A673 (cell line): Measurements from ENCODE around the gene PDLIM5. TPM values are rescaled to one million over a fixed set of nuclear protein-coding genes. Genes with fewer than 3 reads are reported as not detected.

Experiments used
- BruUV-seq: library from RNA; stranded (reverse); fragments of 400-500 nt; replicated peaks from 2 replicates; lab custom pipeline; 2021; lab: Mats Ljungman, UMichigan
- CTCF ChIA-PET: fragments of 300-600 bp; sonication (Branson Sonifier 250); formaldehyde crosslinking; loops from one replicate; lab custom pipeline; 2022; ENCODE audit warnings: antibody characterized with exemption; lab: Charles Lee
- POLR2A ChIA-PET: fragments of 300-600 bp; sonication (Branson Sonifier 250); formaldehyde crosslinking; loops from one replicate; lab custom pipeline; 2022; ENCODE audit warnings: antibody characterized with exemption; ENCODE audit not compliant: low non-redundant PET; lab: Charles Lee
- DNase-seq: peaks from one replicate; pipeline ENCODE4 v3.0.0-alpha.2; 2015; ENCODE audit warnings: low spot score
- H3K27ac ChIP-seq: fragments of 200-600 bp; sonication (generic); 2 replicates; pipeline ENCODE4 v1.5.1; 2016; ENCODE audit warnings: mixed run types, low read depth, mild to moderate bottlenecking, mixed read lengths, antibody characterized with exemption, low read length; ENCODE audit not compliant: poor library complexity, severe bottlenecking
- H3K27me3 ChIP-seq: fragments of 200-600 bp; sonication (generic); replicated peaks from 2 replicates; pipeline ENCODE4 v1.6.1; 2017; ENCODE audit warnings: mixed run types, low read depth, mild to moderate bottlenecking, mixed read lengths, antibody characterized with exemption, low read length; ENCODE audit not compliant: insufficient read depth, poor library complexity
- H3K36me3 ChIP-seq: fragments of 200-600 bp; sonication (generic); 2 replicates; pipeline ENCODE4 v1.6.1; 2016; ENCODE audit warnings: mixed run types, mild to moderate bottlenecking, mixed read lengths, antibody characterized with exemption, low read length; ENCODE audit not compliant: insufficient read depth, poor library complexity, severe bottlenecking
- H3K4me1 ChIP-seq: fragments of 200-600 bp; sonication (generic); 2 replicates; pipeline ENCODE4 v1.6.1; 2017; ENCODE audit warnings: mixed run types, mild to moderate bottlenecking, mixed read lengths, antibody characterized with exemption, low read length; ENCODE audit not compliant: insufficient read depth, poor library complexity, severe bottlenecking
- H3K4me3 ChIP-seq: fragments of 200-600 bp; sonication (generic); 2 replicates; pipeline ENCODE4 v1.5.1; 2016; ENCODE audit warnings: low read depth, mixed run types, mild to moderate bottlenecking, mixed read lengths, low read length; ENCODE audit not compliant: poor library complexity, severe bottlenecking
- H3K9me3 ChIP-seq: fragments of 200-600 bp; sonication (generic); 2 replicates; pipeline ENCODE4 v1.6.1; 2016; ENCODE audit warnings: mixed run types, low read depth, mild to moderate bottlenecking, mixed read lengths, antibody characterized with exemption, low read length; ENCODE audit not compliant: poor library complexity, severe bottlenecking
- EZH2 ChIP-seq: fragments of 200-600 bp; sonication (generic); IDR thresholded peaks from 2 replicates; pipeline ENCODE4 v1.6.1; 2017; ENCODE audit warnings: borderline replicate concordance, low read depth, mild to moderate bottlenecking, mixed read lengths, antibody characterized with exemption, low read length; ENCODE audit not compliant: poor library complexity, severe bottlenecking
- intact Hi-C: fragments of 100-400 bp; cut with micrococcal nuclease; formaldehyde crosslinking; loops from one replicate; pipeline ENCODE4 v1.10.0; 2022; ENCODE audit not compliant: unreplicated experiment
- total RNA-seq: library from RNA; stranded (reverse); gene quantifications from 2 replicates; pipeline ENCODE4 v1.2.3, GENCODE V29; 2021
- TF ChIP-seq, protein P1 (sequence below): fragments of 300-800, 200-600 bp; sonication (generic); conservative IDR thresholded peaks from 2 replicates; pipeline ENCODE4 v1.5.1; 2017; ENCODE audit warnings: low read depth, mild to moderate bottlenecking, antibody characterized with exemption, low read length, moderate library complexity, mixed read lengths

The PDLIM5 gene
- total RNA-seq, 1 experiment from 2014 or later: 174 TPM

DNA sequence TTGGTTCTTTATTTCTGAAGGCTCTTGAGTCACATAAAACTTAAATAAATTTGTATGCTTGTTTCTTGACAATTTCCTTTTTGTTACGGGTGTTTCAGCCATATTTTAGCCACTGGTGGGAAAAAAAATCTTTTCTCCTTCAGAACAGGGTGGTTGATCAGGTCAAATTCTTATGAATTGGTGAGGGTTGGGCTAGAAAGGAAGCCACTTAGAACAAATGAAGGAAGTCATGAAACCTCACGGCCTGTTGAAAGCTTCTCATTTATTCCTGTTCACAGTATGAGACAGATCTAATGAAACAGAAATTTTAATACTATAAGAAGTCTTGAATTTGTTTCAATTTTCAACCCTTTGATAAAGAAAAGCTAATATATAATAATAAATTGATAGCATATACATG, 12.1 kb upstream of the PDLIM5 start:
- H3K36me3 ChIP-seq: no peaks in the 10 kb centered on the region
- intact Hi-C loops: no loop called here
- BruUV-seq: no TSS peak
- ChIA-PET POLR2A (interaction anchor here (0.6 kb wide), 1 partner anchor 11 kb away, joined by 5 read pairs; no protein-coding TSS in a partner anchor), CTCF (no interaction called here)
- TF ChIP-seq, protein P1, sequence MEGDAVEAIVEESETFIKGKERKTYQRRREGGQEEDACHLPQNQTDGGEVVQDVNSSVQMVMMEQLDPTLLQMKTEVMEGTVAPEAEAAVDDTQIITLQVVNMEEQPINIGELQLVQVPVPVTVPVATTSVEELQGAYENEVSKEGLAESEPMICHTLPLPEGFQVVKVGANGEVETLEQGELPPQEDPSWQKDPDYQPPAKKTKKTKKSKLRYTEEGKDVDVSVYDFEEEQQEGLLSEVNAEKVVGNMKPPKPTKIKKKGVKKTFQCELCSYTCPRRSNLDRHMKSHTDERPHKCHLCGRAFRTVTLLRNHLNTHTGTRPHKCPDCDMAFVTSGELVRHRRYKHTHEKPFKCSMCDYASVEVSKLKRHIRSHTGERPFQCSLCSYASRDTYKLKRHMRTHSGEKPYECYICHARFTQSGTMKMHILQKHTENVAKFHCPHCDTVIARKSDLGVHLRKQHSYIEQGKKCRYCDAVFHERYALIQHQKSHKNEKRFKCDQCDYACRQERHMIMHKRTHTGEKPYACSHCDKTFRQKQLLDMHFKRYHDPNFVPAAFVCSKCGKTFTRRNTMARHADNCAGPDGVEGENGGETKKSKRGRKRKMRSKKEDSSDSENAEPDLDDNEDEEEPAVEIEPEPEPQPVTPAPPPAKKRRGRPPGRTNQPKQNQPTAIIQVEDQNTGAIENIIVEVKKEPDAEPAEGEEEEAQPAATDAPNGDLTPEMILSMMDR: no peak
- TF ChIP-seq EZH2: no peak
- no peak for DNase-seq
- H3K27ac ChIP-seq: no peak overlapping the region
- H3K4me3 ChIP-seq: no peak overlapping the region
- H3K9me3 ChIP-seq: no peaks in the 10 kb centered on the region
- no peaks in the 10 kb centered on the region for H3K4me1 ChIP-seq
- no peaks in the 10 kb centered on the region for H3K27me3 ChIP-seq

DNA sequence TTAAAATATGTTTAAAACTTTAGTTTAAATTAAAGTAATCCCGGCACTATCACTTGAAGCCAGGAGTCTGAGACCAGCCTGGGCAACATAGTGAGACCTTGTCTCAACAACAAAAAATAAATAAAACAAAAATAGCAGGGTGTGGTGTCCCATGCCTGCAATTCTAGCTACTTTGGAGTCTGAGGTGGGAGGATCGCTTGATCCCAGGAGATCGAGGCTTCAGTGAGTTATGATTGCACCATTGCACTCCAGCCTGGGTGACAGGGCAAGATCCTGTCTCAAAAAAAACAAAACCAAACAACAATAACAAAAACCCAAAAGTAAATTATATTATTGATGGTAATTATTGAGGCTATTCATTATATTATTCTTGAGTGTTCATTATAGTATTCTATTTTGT, 9.9 kb upstream of the PDLIM5 start:
- Histone ChIP-seq H3K27me3 (no peaks in the 10 kb centered on the region), H3K4me3 (no peak overlapping the region), H3K9me3 (no peaks in the 10 kb centered on the region), H3K36me3 (no peaks in the 10 kb centered on the region), H3K4me1 (no peaks in the 10 kb centered on the region), H3K27ac (no peak overlapping the region)
- ChIA-PET CTCF (interaction anchor here (0.7 kb wide), 1 partner anchor 142 kb away, joined by 4 read pairs; no protein-coding TSS in a partner anchor), POLR2A (no interaction called here)
- TF ChIP-seq EZH2: no peak
- TF ChIP-seq, protein P1: no peak
- intact Hi-C loops: no loop called here
- no peak for DNase-seq
- BruUV-seq: no TSS peak

DNA sequence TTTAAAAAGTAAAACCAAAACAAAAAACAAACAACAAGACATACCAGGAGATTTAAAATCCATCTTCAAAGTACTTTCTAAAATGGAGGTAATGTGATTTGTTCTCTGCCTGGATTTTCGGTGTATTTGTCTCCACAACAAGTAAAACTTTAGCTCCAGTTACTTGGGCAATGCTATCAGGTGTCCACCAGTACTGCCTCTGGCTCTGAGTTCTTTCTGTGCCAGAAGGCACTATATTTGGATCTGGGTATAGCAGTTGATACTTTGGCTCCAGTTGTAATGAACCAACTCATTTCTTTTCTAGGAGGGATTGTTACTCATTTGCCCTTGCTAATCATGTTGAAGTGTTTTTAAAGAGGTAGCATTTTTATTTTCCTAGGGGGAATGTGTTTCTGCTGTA, 9.5 kb upstream of the PDLIM5 start:
- DNase-seq: no peak
- ChIA-PET POLR2A (no interaction called here), CTCF (interaction anchor here (0.7 kb wide), 1 partner anchor 141 kb away, joined by 4 read pairs; no protein-coding TSS in a partner anchor)
- Histone ChIP-seq H3K4me3 (no peak overlapping the region), H3K36me3 (no peaks in the 10 kb centered on the region), H3K9me3 (no peaks in the 10 kb centered on the region), H3K27me3 (no peaks in the 10 kb centered on the region), H3K4me1 (no peaks in the 10 kb centered on the region), H3K27ac (no peak overlapping the region)
- TF ChIP-seq, protein P1: no peak
- TF ChIP-seq EZH2: no peak
- intact Hi-C loops: no loop called here
- BruUV-seq: no TSS peak
